Caco-2 (cell line): Measurements from ENCODE around the gene SNX24. TPM values are rescaled to one million over a fixed set of nuclear protein-coding genes. Genes with fewer than 3 reads are reported as not detected.

Experiments used
- BruUV-seq: library from RNA; stranded (reverse); fragments of 400-500 nt; replicated peaks from 2 replicates; lab custom pipeline; 2021; lab: Mats Ljungman, UMichigan
- CTCF ChIA-PET: fragments of 300-600 bp; sonication (Branson Sonifier 250); formaldehyde crosslinking; loops from one replicate; lab custom pipeline; 2022; ENCODE audit warnings: antibody characterized with exemption; lab: Charles Lee
- POLR2A ChIA-PET: fragments of 300-600 bp; sonication (Branson Sonifier 250); formaldehyde crosslinking; loops from one replicate; lab custom pipeline; 2022; ENCODE audit warnings: antibody characterized with exemption; lab: Charles Lee
- DNase-seq, 2 experiments: peaks; one replicate each; pipeline versions ENCODE4 v3.0.0 to v3.0.0-alpha.2; 2020 to 2022
- H3K27me3 ChIP-seq: replicated peaks from 2 replicates; pipeline ENCODE4 v1.6.0; 2011; ENCODE audit warnings: low read length; ENCODE audit not compliant: control insufficient read depth, insufficient read depth
- H3K36me3 ChIP-seq: 2 replicates; pipeline ENCODE4 v1.5.1; 2011; ENCODE audit warnings: low read length; ENCODE audit not compliant: control insufficient read depth, insufficient read depth
- H3K4me1 ChIP-seq: fragments of 250-450 bp; sonication (Bioruptor Pico); 2 replicates; pipeline ENCODE4 v1.5.1; 2020; ENCODE audit warnings: mild to moderate bottlenecking
- H3K4me3 ChIP-seq: 2 replicates; pipeline ENCODE4 v1.5.1; 2011; ENCODE audit warnings: low read depth, mild to moderate bottlenecking, control low read depth, low read length
- H3K9me3 ChIP-seq: fragments of 250-450 bp; sonication (Bioruptor Pico); 2 replicates; pipeline ENCODE4 v1.5.1; 2020; ENCODE audit warnings: mild to moderate bottlenecking, moderate library complexity
- H3K27ac Mint-ChIP-seq: one replicate; pipeline ENCODE4 v1.8.0; 2022; ENCODE audit warnings: mixed read lengths; ENCODE audit not compliant: unreplicated experiment
- H3K27me3 Mint-ChIP-seq: one replicate; pipeline ENCODE4 v1.8.0; 2022; ENCODE audit warnings: mixed read lengths; ENCODE audit not compliant: insufficient read depth, unreplicated experiment
- H3K36me3 Mint-ChIP-seq: one replicate; pipeline ENCODE4 v1.8.0; 2022; ENCODE audit warnings: mild to moderate bottlenecking, mixed read lengths; ENCODE audit not compliant: insufficient read depth, unreplicated experiment
- H3K4me1 Mint-ChIP-seq: one replicate; pipeline ENCODE4 v1.8.0; 2022; ENCODE audit warnings: low read depth, mixed read lengths; ENCODE audit not compliant: unreplicated experiment
- H3K4me3 Mint-ChIP-seq: one replicate; pipeline ENCODE4 v1.8.0; 2022; ENCODE audit warnings: mild to moderate bottlenecking, moderate library complexity, mixed read lengths; ENCODE audit not compliant: unreplicated experiment
- H3K9me3 Mint-ChIP-seq: one replicate; pipeline ENCODE4 v1.8.0; 2022; ENCODE audit warnings: mixed read lengths; ENCODE audit not compliant: unreplicated experiment
- intact Hi-C: fragments of 100-400 bp; cut with micrococcal nuclease; formaldehyde crosslinking; loops from one replicate; pipeline ENCODE4 v1.10.0; 2022; ENCODE audit not compliant: unreplicated experiment
- total RNA-seq: library from RNA; stranded (reverse); gene quantifications from 2 replicates; pipeline ENCODE4 v1.2.3, GENCODE V29; 2022
- TF ChIP-seq, protein P1 (sequence below), 2 experiments: fragments of 200-600 bp in 1 of 2; IDR thresholded peaks; 1 replicate in 1 of 2; 2 replicates in 1 of 2; pipeline versions ENCODE4 v1.5.1 to v1.8.0; 2011 to 2022; ENCODE audit warnings: antibody characterized with exemption in 1 of 2, control low read depth in 1 of 2, inconsistent platforms in 1 of 2, low read depth in 1 of 2, low read length in 1 of 2, mild to moderate bottlenecking in 1 of 2, moderate library complexity in 1 of 2; ENCODE audit not compliant: insufficient read depth in 1 of 2, severe bottlenecking in 1 of 2, unreplicated experiment in 1 of 2

The SNX24 gene
- total RNA-seq, 1 experiment from 2014 or later, result 38.4 TPM

DNA sequence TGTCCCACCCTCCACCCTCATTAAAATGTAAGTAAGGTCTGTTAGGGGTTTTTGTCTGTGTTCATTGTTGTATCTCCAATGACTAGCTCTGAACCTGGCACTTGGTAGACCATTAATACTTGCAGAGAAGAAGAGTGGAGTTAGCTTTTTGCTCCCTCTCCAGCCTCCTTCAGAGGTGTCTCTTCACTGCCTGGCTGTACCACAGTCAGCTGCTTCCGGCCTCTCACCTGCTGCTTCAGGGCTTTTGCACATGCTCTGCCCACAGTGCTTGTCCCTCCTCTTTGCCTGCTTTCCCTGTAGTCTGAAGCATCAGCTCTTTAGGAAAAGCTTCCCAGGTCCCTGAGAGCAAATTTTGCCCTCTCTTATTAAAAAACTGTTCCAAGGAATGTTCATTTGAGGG is 83.6 kb downstream of the SNX24 start:
- Mint-ChIP-seq H3K27ac (no peak overlapping the region), H3K9me3 (no peaks in the 10 kb centered on the region), H3K4me1 (peaks cover 9% of the 10 kb centered on the region), H3K36me3 (peaks cover 10% of the 10 kb centered on the region), H3K27me3 (no peaks in the 10 kb centered on the region), H3K4me3 (no peak overlapping the region)
- Histone ChIP-seq H3K4me3 (no peak overlapping the region), H3K27me3 (no peaks in the 10 kb centered on the region), H3K9me3 (no peaks in the 10 kb centered on the region), H3K4me1 (no peaks in the 10 kb centered on the region), H3K36me3 (no peaks in the 10 kb centered on the region)
- POLR2A ChIA-PET, result no interaction called here
- no TSS peak for BruUV-seq
- intact Hi-C loops, result no loop called here
- no peak for DNase-seq
- CTCF ChIA-PET, result no interaction called here
- TF ChIP-seq, protein P1, sequence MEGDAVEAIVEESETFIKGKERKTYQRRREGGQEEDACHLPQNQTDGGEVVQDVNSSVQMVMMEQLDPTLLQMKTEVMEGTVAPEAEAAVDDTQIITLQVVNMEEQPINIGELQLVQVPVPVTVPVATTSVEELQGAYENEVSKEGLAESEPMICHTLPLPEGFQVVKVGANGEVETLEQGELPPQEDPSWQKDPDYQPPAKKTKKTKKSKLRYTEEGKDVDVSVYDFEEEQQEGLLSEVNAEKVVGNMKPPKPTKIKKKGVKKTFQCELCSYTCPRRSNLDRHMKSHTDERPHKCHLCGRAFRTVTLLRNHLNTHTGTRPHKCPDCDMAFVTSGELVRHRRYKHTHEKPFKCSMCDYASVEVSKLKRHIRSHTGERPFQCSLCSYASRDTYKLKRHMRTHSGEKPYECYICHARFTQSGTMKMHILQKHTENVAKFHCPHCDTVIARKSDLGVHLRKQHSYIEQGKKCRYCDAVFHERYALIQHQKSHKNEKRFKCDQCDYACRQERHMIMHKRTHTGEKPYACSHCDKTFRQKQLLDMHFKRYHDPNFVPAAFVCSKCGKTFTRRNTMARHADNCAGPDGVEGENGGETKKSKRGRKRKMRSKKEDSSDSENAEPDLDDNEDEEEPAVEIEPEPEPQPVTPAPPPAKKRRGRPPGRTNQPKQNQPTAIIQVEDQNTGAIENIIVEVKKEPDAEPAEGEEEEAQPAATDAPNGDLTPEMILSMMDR (IDR thresholded peaks at IDR 0.05; ENCODE audit: insufficient read depth in 1 of 2, low read depth in 1 of 2, low read length in 1 of 2, severe bottlenecking in 1 of 2, unreplicated experiment in 1 of 2), result no peak

DNA sequence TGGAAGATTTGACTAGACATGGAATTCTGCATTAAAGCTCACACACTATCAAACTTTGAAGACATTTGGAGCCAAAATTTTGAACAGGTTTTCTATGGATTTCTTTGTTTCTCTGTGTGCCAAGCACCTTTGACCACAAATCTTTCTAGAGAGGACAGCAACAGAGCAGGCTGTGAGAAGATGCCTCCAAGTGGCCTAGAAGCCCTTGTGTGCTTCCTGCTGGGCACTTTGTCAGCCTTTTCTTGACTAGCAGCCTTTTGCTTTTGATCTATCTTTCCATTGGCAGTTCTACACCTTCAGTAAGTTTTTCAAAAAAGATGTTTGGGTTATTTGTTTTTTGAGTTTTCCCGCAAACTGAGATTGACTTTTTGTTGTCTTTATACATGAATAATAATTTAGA is 84.6 kb downstream of the SNX24 start:
- BruUV-seq, result no TSS peak
- H3K4me1 ChIP-seq, result no peaks in the 10 kb centered on the region
- H3K4me3 ChIP-seq, result no peak overlapping the region
- Mint-ChIP-seq H3K36me3 (peaks cover 11% of the 10 kb centered on the region), H3K27ac (no peak overlapping the region), H3K9me3 (no peaks in the 10 kb centered on the region), H3K4me3 (no peak overlapping the region), H3K4me1 (peaks cover 9% of the 10 kb centered on the region), H3K27me3 (no peaks in the 10 kb centered on the region)
- no peak for DNase-seq
- TF ChIP-seq, protein P1 (IDR thresholded peaks at IDR 0.05; ENCODE audit: insufficient read depth in 1 of 2, low read depth in 1 of 2, low read length in 1 of 2, severe bottlenecking in 1 of 2, unreplicated experiment in 1 of 2), result no peak
- H3K36me3 ChIP-seq, result no peaks in the 10 kb centered on the region
- no peaks in the 10 kb centered on the region for H3K27me3 ChIP-seq
- intact Hi-C loops, result no loop called here
- H3K9me3 ChIP-seq, result no peaks in the 10 kb centered on the region
- ChIA-PET POLR2A (no interaction called here), CTCF (no interaction called here)

GRCh38 chr5:122933956-122934355 is 88.5 kb downstream of the SNX24 start:
- TF ChIP-seq, protein P1 (IDR thresholded peaks at IDR 0.05; ENCODE audit: insufficient read depth in 1 of 2, low read depth in 1 of 2, low read length in 1 of 2, severe bottlenecking in 1 of 2, unreplicated experiment in 1 of 2), result no peak
- BruUV-seq, result no TSS peak
- no peak for DNase-seq
- H3K36me3 Mint-ChIP-seq, result peaks cover 11% of the 10 kb centered on the region
- peaks cover 9% of the 10 kb centered on the region for H3K4me1 Mint-ChIP-seq
- H3K27ac Mint-ChIP-seq, result no peak overlapping the region
- H3K9me3 Mint-ChIP-seq, result no peaks in the 10 kb centered on the region
- Histone ChIP-seq H3K36me3 (no peaks in the 10 kb centered on the region), H3K9me3 (no peaks in the 10 kb centered on the region), H3K4me1 (no peaks in the 10 kb centered on the region), H3K4me3 (no peak overlapping the region), H3K27me3 (no peaks in the 10 kb centered on the region)
- POLR2A ChIA-PET, result no interaction called here
- no peaks in the 10 kb centered on the region for H3K27me3 Mint-ChIP-seq
- H3K4me3 Mint-ChIP-seq, result no peak overlapping the region
- intact Hi-C loops, result no loop called here
- CTCF ChIA-PET, result no interaction called here
